H9 (cell line): ENCODE measurements around the gene RAI1. TPM values are rescaled to one million over a fixed set of nuclear protein-coding genes. Genes with fewer than 3 reads are reported as not detected.
A peak's percentile ranks its signal among the peaks of the same experiment; 100 is the strongest.

Experiments
- DNase-seq: peaks from one replicate; pipeline ENCODE4 v3.0.0-alpha.2; 2017
- H2AFZ ChIP-seq: one replicate; pipeline ENCODE4 v1.6.1; 2013; ENCODE audit warnings: mild to moderate bottlenecking, low read length, control low read depth, moderate library complexity
- H2AK5ac ChIP-seq: 2 replicates; pipeline ENCODE4 v1.6.1; 2013; ENCODE audit warnings: low read length, control low read depth, mixed read lengths; ENCODE audit not compliant: insufficient read length
- H2BK120ac ChIP-seq: one replicate; pipeline ENCODE4 v1.6.1; 2013; ENCODE audit warnings: low read depth, mild to moderate bottlenecking, low read length, control low read depth, inconsistent platforms; ENCODE audit not compliant: poor library complexity, severe bottlenecking
- H2BK12ac ChIP-seq: 2 replicates; pipeline ENCODE4 v1.6.1; 2013; ENCODE audit warnings: low read length, control low read depth, mixed read lengths, low read depth; ENCODE audit not compliant: insufficient read length
- H2BK15ac ChIP-seq: 2 replicates; pipeline ENCODE4 v1.6.1; 2013; ENCODE audit warnings: low read depth, low read length, control low read depth
- H2BK20ac ChIP-seq: one replicate; pipeline ENCODE4 v1.6.1; 2013; ENCODE audit warnings: low read depth, mild to moderate bottlenecking, low read length, control low read depth, inconsistent platforms; ENCODE audit not compliant: poor library complexity, severe bottlenecking
- H2BK5ac ChIP-seq: 2 replicates; pipeline ENCODE4 v1.6.1; 2013; ENCODE audit warnings: low read length, control low read depth, mixed read lengths; ENCODE audit not compliant: insufficient read length
- H3K14ac ChIP-seq: 2 replicates; pipeline ENCODE4 v1.6.1; 2013; ENCODE audit warnings: low read length, control low read depth; ENCODE audit not compliant: insufficient read depth
- H3K18ac ChIP-seq: 2 replicates; pipeline ENCODE4 v1.6.1; 2013; ENCODE audit warnings: low read depth, mild to moderate bottlenecking, mixed read lengths, low read length, control low read depth; ENCODE audit not compliant: insufficient read length
- H3K23ac ChIP-seq: 2 replicates; pipeline ENCODE4 v1.6.1; 2013; ENCODE audit warnings: low read length, control low read depth, mixed read lengths, low read depth; ENCODE audit not compliant: insufficient read length
- H3K23me2 ChIP-seq: 2 replicates; pipeline ENCODE4 v1.6.1; 2013; ENCODE audit warnings: low read depth, mild to moderate bottlenecking, mixed read lengths, low read length, control low read depth; ENCODE audit not compliant: insufficient read length, poor library complexity, severe bottlenecking
- H3K27ac ChIP-seq: 2 replicates; pipeline ENCODE4 v1.5.1; 2013; ENCODE audit warnings: low read length, control low read depth, mixed read lengths, low read depth; ENCODE audit not compliant: insufficient read length
- H3K27me3 ChIP-seq: 2 replicates; pipeline ENCODE4 v1.6.1; 2013; ENCODE audit warnings: low read length, control low read depth, inconsistent platforms; ENCODE audit not compliant: insufficient read depth
- H3K4ac ChIP-seq: 2 replicates; pipeline ENCODE4 v1.6.1; 2013; ENCODE audit warnings: low read depth, mild to moderate bottlenecking, control low read depth, inconsistent platforms, low read length, moderate library complexity
- H3K4me1 ChIP-seq: 2 replicates; pipeline ENCODE4 v1.6.1; 2013; ENCODE audit warnings: low read length, control low read depth, inconsistent platforms; ENCODE audit not compliant: insufficient read depth
- H3K4me2 ChIP-seq: 2 replicates; pipeline ENCODE4 v1.6.1; 2013; ENCODE audit warnings: low read length, control low read depth, mixed read lengths; ENCODE audit not compliant: insufficient read length, insufficient read depth
- H3K56ac ChIP-seq: 2 replicates; pipeline ENCODE4 v1.6.1; 2013; ENCODE audit warnings: low read depth, mild to moderate bottlenecking, mixed read lengths, low read length, control low read depth; ENCODE audit not compliant: insufficient read length
- H3K79me1 ChIP-seq: 2 replicates; pipeline ENCODE4 v1.6.1; 2013; ENCODE audit warnings: low read depth, mild to moderate bottlenecking, moderate library complexity, low read length, control low read depth, inconsistent platforms; ENCODE audit not compliant: insufficient read depth, poor library complexity, severe bottlenecking
- H3K79me2 ChIP-seq: 2 replicates; pipeline ENCODE4 v1.6.1; 2013; ENCODE audit warnings: low read length, control low read depth, inconsistent platforms; ENCODE audit not compliant: insufficient read depth
- H3K9ac ChIP-seq: 2 replicates; pipeline ENCODE4 v1.6.1; 2013; ENCODE audit warnings: low read length, control low read depth, mixed read lengths; ENCODE audit not compliant: insufficient read length; ENCODE audit errors: extremely low read depth
- H3K9me3 ChIP-seq: one replicate; pipeline ENCODE4 v1.6.1; 2013; ENCODE audit warnings: low read depth, low read length, inconsistent platforms; ENCODE audit not compliant: control insufficient read depth
- H3T11ph ChIP-seq: one replicate; pipeline ENCODE4 v1.6.1; 2013; ENCODE audit warnings: mild to moderate bottlenecking, low read length, control low read depth, inconsistent platforms
- H4K20me1 ChIP-seq: one replicate; pipeline ENCODE4 v1.6.1; 2013; ENCODE audit not compliant: control insufficient read depth, insufficient read length, insufficient read depth
- H4K5ac ChIP-seq: 2 replicates; pipeline ENCODE4 v1.6.1; 2013; ENCODE audit warnings: low read depth, mild to moderate bottlenecking, mixed read lengths, low read length, control low read depth; ENCODE audit not compliant: insufficient read length
- H4K8ac ChIP-seq: replicated peaks from 2 replicates; pipeline ENCODE4 v1.6.1; 2013; ENCODE audit warnings: low read length, control low read depth, mixed read lengths, low read depth; ENCODE audit not compliant: insufficient read length
- H4K91ac ChIP-seq: 2 replicates; pipeline ENCODE4 v1.6.1; 2013; ENCODE audit warnings: low read depth, mild to moderate bottlenecking, moderate library complexity, mixed read lengths, low read length, control low read depth; ENCODE audit not compliant: insufficient read length
- H3K27ac Mint-ChIP-seq, 3 experiments: 2 replicates in 2 of 3; 3 replicates in 1 of 3; pipeline ENCODE4 v1.8.0; 2020 to 2021; ENCODE audit warnings: mixed read lengths in 3 of 3, mild to moderate bottlenecking in 1 of 3, moderate library complexity in 1 of 3
- H3K27me3 Mint-ChIP-seq: 2 replicates; pipeline ENCODE4 v1.8.0; 2021; ENCODE audit warnings: low read depth, mild to moderate bottlenecking, moderate library complexity, mixed read lengths
- H3K36me3 Mint-ChIP-seq, 3 experiments: 2 replicates in 2 of 3; 3 replicates in 1 of 3; pipeline ENCODE4 v1.8.0; 2020 to 2021; ENCODE audit warnings: low read depth in 3 of 3, mixed read lengths in 3 of 3; ENCODE audit not compliant: insufficient read depth in 1 of 3
- H3K4me1 Mint-ChIP-seq, 2 experiments: 2 replicates each; pipeline ENCODE4 v1.8.0; 2020; ENCODE audit warnings: mixed read lengths in 2 of 2
- H3K4me3 Mint-ChIP-seq, 2 experiments: 2 replicates in 1 of 2; 3 replicates in 1 of 2; pipeline ENCODE4 v1.8.0; 2020 to 2021; ENCODE audit warnings: mild to moderate bottlenecking in 2 of 2, mixed read lengths in 2 of 2, moderate library complexity in 1 of 2
- H3K9me3 Mint-ChIP-seq, 2 experiments: 2 replicates in 1 of 2; 3 replicates in 1 of 2; pipeline ENCODE4 v1.8.0; 2020; ENCODE audit warnings: mild to moderate bottlenecking in 2 of 2, mixed read lengths in 2 of 2, moderate library complexity in 1 of 2
- WGBS: extraction: QIAGEN DNeasy Blood & Tissue Kit; methylation state at CpG from one replicate; pipeline ENCODE4 v1.1.7; 2013; ENCODE audit warnings: missing lambda C conversion rate, low lambda C conversion rate, mixed read lengths; ENCODE audit not compliant: insufficient read length; ENCODE audit errors: extremely low coverage; 5-methylcytosine and 5-hydroxymethylcytosine counted together
- total RNA-seq: library from RNA; stranded (reverse); gene quantifications from 2 replicates; pipeline ENCODE4 v1.2.1, GENCODE V29; 2021
- TF ChIP-seq, protein P1 (sequence below): fragments of 200-600 bp; sonication (generic); conservative IDR thresholded peaks from 3 replicates; pipeline ENCODE4 v1.8.0; 2021; ENCODE audit warnings: antibody characterized with exemption, mild to moderate bottlenecking

The RAI1 gene
- total RNA-seq, 1 experiment from 2014 or later, result 1.5 TPM

DNA sequence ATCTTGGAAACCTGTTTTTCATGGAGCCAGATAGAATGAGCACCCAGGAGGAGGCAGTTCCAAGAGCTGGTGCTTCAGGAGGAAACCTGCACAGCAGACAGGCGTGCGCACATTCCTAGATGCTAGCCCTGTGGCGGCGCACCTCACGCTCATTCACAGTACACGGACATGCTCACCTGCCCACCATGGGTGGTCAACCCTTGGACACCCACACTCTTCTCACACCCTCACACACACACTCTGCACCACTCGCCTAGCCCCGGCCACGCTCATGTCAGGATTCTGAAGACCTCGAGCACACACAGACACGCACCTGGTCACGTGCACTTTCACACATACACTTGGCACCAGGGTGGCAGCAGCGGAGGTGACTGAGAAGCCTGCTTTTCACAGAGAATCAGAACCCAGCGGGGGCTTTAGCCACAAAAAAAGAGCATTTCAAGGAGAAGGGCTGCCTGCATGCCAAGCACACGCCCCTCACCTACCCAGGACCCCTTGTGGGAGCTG lies 28.6 kb downstream of the RAI1 start:
- Histone ChIP-seq H3K14ac (no peak overlapping the region), H3K4me1 (peaks cover 3% of the 10 kb centered on the region; the same call in 1 of the 2 replicates), H3K79me2 (no peaks in the 10 kb centered on the region), H2BK5ac (no peak overlapping the region), H3K79me1 (no peaks in the 10 kb centered on the region), H3K23me2 (no peaks in the 10 kb centered on the region), H4K20me1 (no peaks in the 10 kb centered on the region), H3K23ac (no peak overlapping the region), H2BK15ac (no peak overlapping the region), H4K5ac (no peak overlapping the region), H2BK120ac (no peak overlapping the region), H2BK20ac (no peak overlapping the region), H3K27ac (no peak overlapping the region), H3K9me3 (no peaks in the 10 kb centered on the region), H4K91ac (no peak overlapping the region), H2AFZ (no peak overlapping the region), H3K4ac (no peak overlapping the region), H3K27me3 (peaks cover 3% of the 10 kb centered on the region; the same call in 1 of the 2 replicates), H2BK12ac (no peak overlapping the region), H3K9ac (no peak overlapping the region), H3T11ph (no peak overlapping the region), H4K8ac (no peak overlapping the region), H3K18ac (no peak overlapping the region), H3K56ac (no peak overlapping the region), H2AK5ac (no peak overlapping the region), H3K4me2 (no peak overlapping the region)
- Mint-ChIP-seq H3K4me1 (peaks cover 38 to 56% of the 10 kb centered on the region in 2 experiments), H3K9me3 (no peaks in the 10 kb centered on the region; a peak in 1 of 5 replicates), H3K4me3 (no peak overlapping the region), H3K36me3 (peaks cover 0 to 2% (median 1%) of the 10 kb centered on the region in 3 experiments; a peak in 3 of 7 replicates), H3K27ac (peak overlapping the region in 1 of 3 experiments; percentile 97; a peak in 1 of 7 replicates), H3K27me3 (peaks cover 89% of the 10 kb centered on the region)
- DNase-seq, result no peak
- WGBS, result no CpG with 5 or more reads among the region's 15 CpGs
- TF ChIP-seq, protein P1, sequence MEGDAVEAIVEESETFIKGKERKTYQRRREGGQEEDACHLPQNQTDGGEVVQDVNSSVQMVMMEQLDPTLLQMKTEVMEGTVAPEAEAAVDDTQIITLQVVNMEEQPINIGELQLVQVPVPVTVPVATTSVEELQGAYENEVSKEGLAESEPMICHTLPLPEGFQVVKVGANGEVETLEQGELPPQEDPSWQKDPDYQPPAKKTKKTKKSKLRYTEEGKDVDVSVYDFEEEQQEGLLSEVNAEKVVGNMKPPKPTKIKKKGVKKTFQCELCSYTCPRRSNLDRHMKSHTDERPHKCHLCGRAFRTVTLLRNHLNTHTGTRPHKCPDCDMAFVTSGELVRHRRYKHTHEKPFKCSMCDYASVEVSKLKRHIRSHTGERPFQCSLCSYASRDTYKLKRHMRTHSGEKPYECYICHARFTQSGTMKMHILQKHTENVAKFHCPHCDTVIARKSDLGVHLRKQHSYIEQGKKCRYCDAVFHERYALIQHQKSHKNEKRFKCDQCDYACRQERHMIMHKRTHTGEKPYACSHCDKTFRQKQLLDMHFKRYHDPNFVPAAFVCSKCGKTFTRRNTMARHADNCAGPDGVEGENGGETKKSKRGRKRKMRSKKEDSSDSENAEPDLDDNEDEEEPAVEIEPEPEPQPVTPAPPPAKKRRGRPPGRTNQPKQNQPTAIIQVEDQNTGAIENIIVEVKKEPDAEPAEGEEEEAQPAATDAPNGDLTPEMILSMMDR, result no peak
